OCI-LY1 (cell line): Measurements from ENCODE around the gene ITGA6.

Experiments used
- H2AFZ ChIP-seq: fragments of 200-600 bp; sonication (generic), shearing (Covaris generic); 2 replicates; pipeline ENCODE4 v1.6.0; 2014; ENCODE audit warnings: antibody characterized with exemption, mild to moderate bottlenecking, low read length
- H3F3A ChIP-seq: fragments of 200-600 bp; sonication (generic), shearing (Covaris generic); 2 replicates; pipeline ENCODE4 v1.6.0; 2014; ENCODE audit warnings: mild to moderate bottlenecking, antibody characterized with exemption, low read length, moderate library complexity; ENCODE audit not compliant: insufficient read depth
- H3K27ac ChIP-seq: fragments of 200-600 bp; sonication (generic); 2 replicates; pipeline ENCODE4 v1.5.1; 2014; ENCODE audit warnings: low read length, mixed run types, mild to moderate bottlenecking, low read depth; ENCODE audit not compliant: poor library complexity, severe bottlenecking
- H3K27me3 ChIP-seq: fragments of 200-600 bp; sonication (generic); 2 replicates; pipeline ENCODE4 v1.6.0; 2014; ENCODE audit warnings: antibody characterized with exemption, mild to moderate bottlenecking, low read length, moderate library complexity; ENCODE audit not compliant: insufficient read depth
- H3K36me3 ChIP-seq: fragments of 200-600 bp; sonication (generic); 2 replicates; pipeline ENCODE4 v1.6.1; 2014; ENCODE audit warnings: mild to moderate bottlenecking, antibody characterized with exemption, low read length, moderate library complexity, mixed read lengths; ENCODE audit not compliant: insufficient read depth
- H3K4me1 ChIP-seq: fragments of 200-600 bp; sonication (generic); 2 replicates; pipeline ENCODE4 v1.5.1; 2014; ENCODE audit warnings: mild to moderate bottlenecking, low read length, moderate library complexity; ENCODE audit not compliant: insufficient read depth, severe bottlenecking
- H3K4me2 ChIP-seq: fragments of 200-600 bp; sonication (generic), shearing (Covaris generic); 2 replicates; pipeline ENCODE4 v1.6.1; 2014; ENCODE audit warnings: low read length
- H3K4me3 ChIP-seq: fragments of 200-600 bp; sonication (generic); 2 replicates; pipeline ENCODE4 v1.5.1; 2014; ENCODE audit warnings: low read length, low read depth, mild to moderate bottlenecking, mixed read lengths; ENCODE audit not compliant: poor library complexity, severe bottlenecking
- H3K79me2 ChIP-seq: fragments of 200-600 bp; shearing (Covaris generic); 2 replicates; pipeline ENCODE4 v1.6.1; 2016; ENCODE audit warnings: mixed run types, low read length, mixed read lengths; ENCODE audit not compliant: insufficient read depth
- H3K9ac ChIP-seq: fragments of 200-600 bp; sonication (generic), shearing (Covaris generic); 2 replicates; pipeline ENCODE4 v1.6.1; 2014; ENCODE audit warnings: mild to moderate bottlenecking, low read length, mixed read lengths
- H3K9me2 ChIP-seq: fragments of 200-600 bp; sonication (generic), shearing (Covaris generic); 2 replicates; pipeline ENCODE4 v1.6.1; 2014; ENCODE audit warnings: low read depth, mild to moderate bottlenecking, low read length, mixed read lengths
- H3K9me3 ChIP-seq: fragments of 200-600 bp; shearing (Covaris generic); 2 replicates; pipeline ENCODE4 v1.6.1; 2014; ENCODE audit warnings: low read length, mixed read lengths
- H4K20me1 ChIP-seq: fragments of 200-600 bp; sonication (generic), shearing (Covaris generic); 2 replicates; pipeline ENCODE4 v1.6.0; 2016; ENCODE audit warnings: mild to moderate bottlenecking, low read length; ENCODE audit not compliant: insufficient read depth
- EZH2 ChIP-seq: fragments of 200-600 bp; sonication (generic), shearing (Covaris generic); IDR thresholded peaks from 2 replicates; pipeline ENCODE4 v1.8.0; 2017; ENCODE audit warnings: borderline replicate concordance, mixed run types, mild to moderate bottlenecking, antibody characterized with exemption, low read length, moderate library complexity, mixed read lengths
- TF ChIP-seq, protein P1 (sequence below): fragments of 200-600 bp; sonication (generic), shearing (Covaris generic); IDR thresholded peaks from 2 replicates; pipeline ENCODE4 v1.5.1; 2017; ENCODE audit warnings: mild to moderate bottlenecking, antibody characterized with exemption, low read length, moderate library complexity, mixed read lengths

The ITGA6 gene

DNA sequence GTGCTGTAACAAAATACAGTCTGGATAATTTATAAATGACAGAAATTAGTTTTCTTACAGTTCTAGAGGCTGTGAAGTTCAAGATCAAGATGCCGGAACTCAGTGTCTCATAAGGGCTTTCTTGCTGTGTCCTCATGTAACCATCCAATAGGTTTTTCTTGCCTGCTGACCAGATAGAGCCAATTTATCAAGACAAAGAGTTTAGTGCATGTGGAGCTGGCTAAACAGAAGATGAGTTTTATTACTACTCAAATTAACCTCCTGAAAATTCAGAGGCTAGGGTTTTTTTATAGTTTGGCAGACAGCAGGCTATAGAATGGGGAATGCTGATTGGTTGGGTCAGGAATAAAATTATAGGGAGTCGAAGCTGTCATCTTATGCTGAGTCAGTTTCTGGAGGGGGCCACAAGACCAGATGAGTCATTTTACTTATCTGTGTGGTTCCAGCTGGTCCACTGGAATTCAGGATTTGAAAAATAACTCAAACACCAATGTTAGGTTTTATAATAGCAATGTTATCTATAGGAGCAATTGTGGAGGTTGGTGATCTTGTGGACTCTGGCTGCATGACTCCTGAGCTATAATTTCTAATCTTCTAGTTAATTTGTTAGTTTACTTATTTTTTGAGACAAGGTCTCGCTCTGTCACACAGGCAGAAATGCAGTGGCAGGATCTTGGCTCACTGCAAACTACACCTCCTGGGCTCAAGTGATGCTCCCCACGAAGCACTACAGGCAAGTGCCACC is 125.3 kb downstream of the ITGA6 start:
- Histone ChIP-seq H3K27me3 (no peaks in the 10 kb centered on the region), H3K4me3 (no peak overlapping the region), H3K4me2 (no peak overlapping the region), H3K9ac (no peak overlapping the region), H3K9me3 (0 out of 2 replicates have a peak, but pooled peaks cover 5% of the 10 kb centered on the region), H3K79me2 (peaks cover 13% of the 10 kb centered on the region), H3F3A (no peaks in the 10 kb centered on the region), H3K4me1 (peaks cover 25% of the 10 kb centered on the region), H3K36me3 (peaks cover 19% of the 10 kb centered on the region), H4K20me1 (no peaks in the 10 kb centered on the region), H3K9me2 (no peaks in the 10 kb centered on the region), H2AFZ (no peak overlapping the region), H3K27ac (no peak overlapping the region)
- no peak for TF ChIP-seq EZH2
- TF ChIP-seq, protein P1, sequence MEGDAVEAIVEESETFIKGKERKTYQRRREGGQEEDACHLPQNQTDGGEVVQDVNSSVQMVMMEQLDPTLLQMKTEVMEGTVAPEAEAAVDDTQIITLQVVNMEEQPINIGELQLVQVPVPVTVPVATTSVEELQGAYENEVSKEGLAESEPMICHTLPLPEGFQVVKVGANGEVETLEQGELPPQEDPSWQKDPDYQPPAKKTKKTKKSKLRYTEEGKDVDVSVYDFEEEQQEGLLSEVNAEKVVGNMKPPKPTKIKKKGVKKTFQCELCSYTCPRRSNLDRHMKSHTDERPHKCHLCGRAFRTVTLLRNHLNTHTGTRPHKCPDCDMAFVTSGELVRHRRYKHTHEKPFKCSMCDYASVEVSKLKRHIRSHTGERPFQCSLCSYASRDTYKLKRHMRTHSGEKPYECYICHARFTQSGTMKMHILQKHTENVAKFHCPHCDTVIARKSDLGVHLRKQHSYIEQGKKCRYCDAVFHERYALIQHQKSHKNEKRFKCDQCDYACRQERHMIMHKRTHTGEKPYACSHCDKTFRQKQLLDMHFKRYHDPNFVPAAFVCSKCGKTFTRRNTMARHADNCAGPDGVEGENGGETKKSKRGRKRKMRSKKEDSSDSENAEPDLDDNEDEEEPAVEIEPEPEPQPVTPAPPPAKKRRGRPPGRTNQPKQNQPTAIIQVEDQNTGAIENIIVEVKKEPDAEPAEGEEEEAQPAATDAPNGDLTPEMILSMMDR: no peak

DNA sequence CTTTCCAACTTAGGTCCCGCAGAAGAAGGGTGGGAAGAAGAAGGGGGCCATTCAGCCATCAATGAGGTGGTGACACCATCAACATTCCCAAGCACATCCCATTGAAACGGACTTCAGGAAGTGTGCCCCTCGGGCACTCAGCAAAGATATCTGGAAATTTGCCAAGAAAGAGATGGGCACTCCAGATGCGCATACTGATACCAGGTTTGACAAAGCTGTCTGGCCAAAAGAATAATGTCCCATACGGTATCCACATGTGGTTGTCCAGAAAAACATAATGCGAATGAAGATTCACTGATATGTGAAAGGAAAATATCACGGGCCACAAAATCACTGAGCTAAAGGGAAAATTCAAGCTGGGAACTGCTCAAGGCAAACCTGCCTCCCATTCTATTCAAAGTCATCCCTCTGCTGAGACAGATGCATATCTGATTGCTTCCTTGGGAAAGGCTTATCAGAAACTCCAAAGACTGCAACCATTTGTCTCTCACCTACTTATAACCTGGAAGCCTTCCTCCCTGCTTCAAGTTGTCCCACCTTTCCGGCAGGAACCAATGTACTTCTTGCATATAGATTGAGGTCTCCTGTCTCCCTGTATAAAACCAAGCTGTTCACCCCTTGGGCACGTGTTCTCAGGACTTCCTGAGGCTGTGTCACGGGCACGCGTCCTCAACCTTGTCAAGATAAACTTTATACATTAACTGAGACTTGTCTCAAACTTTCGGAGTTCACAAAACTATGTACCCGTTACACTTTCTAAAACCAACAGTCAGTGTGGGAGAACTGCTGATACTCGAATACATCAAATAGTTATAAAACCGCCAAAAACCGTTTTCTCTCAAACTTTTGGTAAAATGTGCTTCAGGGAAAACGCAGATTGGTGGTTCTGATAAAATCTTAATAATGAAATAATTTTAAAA is 127.2 kb downstream of the ITGA6 start:
- TF ChIP-seq, protein P1: no peak
- TF ChIP-seq EZH2: no peak
- Histone ChIP-seq H3K27ac (peak overlapping the region; percentile 55), H3K36me3 (peaks cover 10% of the 10 kb centered on the region), H3F3A (no peaks in the 10 kb centered on the region), H3K9me2 (no peaks in the 10 kb centered on the region), H3K9me3 (no peaks in the 10 kb centered on the region), H3K4me2 (peak overlapping the region; percentile 78), H4K20me1 (no peaks in the 10 kb centered on the region), H3K4me1 (peaks cover 36% of the 10 kb centered on the region), H3K79me2 (peaks cover 22% of the 10 kb centered on the region), H3K4me3 (peak overlapping the region; percentile 77), H3K27me3 (no peaks in the 10 kb centered on the region), H2AFZ (no peak overlapping the region), H3K9ac (peak overlapping the region; percentile 71)

DNA sequence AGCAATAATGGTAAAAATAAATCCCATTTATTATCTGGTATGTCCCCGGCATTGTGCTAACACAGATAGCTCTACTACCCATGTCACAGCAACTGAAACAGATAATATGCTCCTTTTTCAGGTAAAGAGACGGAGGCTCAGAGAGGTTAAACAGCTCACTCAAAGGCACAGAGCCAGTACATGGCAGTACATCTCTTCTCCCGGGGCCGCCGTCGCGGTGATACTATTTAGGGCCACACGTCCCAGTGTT is 127.8 kb downstream of the ITGA6 start:
- TF ChIP-seq, protein P1: no peak
- no peak for TF ChIP-seq EZH2
- H3F3A ChIP-seq: no peaks in the 10 kb centered on the region
- peak overlapping the region; percentile 71 for H3K9ac ChIP-seq
- no peaks in the 10 kb centered on the region for H4K20me1 ChIP-seq
- H3K27ac ChIP-seq: peak overlapping the region; percentile 55
- H3K9me2 ChIP-seq: no peaks in the 10 kb centered on the region
- H3K27me3 ChIP-seq: no peaks in the 10 kb centered on the region
- H3K4me3 ChIP-seq: peak overlapping the region; percentile 77
- peaks cover 22% of the 10 kb centered on the region for H3K79me2 ChIP-seq
- H3K4me1 ChIP-seq: peaks cover 36% of the 10 kb centered on the region
- H3K4me2 ChIP-seq: peak overlapping the region; percentile 78
- no peaks in the 10 kb centered on the region for H3K9me3 ChIP-seq
- H2AFZ ChIP-seq: 0 out of 2 replicates have a peak overlapping the region, but pooled peaks have one; percentile 15
- H3K36me3 ChIP-seq: peaks cover 10% of the 10 kb centered on the region
